ENCODE measurements around the gene TTC16. TPM values are rescaled to one million over a fixed set of nuclear protein-coding genes. Genes with fewer than 3 reads are reported as not detected.

TTC16 gene
- total RNA-seq, 1 experiment from 2014 or later = not detected

GRCh38 chr9:127746959-127747569 lies 31.2 kb downstream of the TTC16 start:
- no peak overlapping the region for H3K4ac ChIP-seq (ENCODE audit: low read depth, low read length)
- no peaks in the 10 kb centered on the region for H3K9me3 Mint-ChIP-seq
- H3K23ac ChIP-seq (ENCODE audit: insufficient read length, low read depth, low read length) = no peak overlapping the region
- no peak overlapping the region for H4K5ac ChIP-seq (ENCODE audit: insufficient read length, low read depth, low read length)
- no peak overlapping the region for H3T11ph ChIP-seq (ENCODE audit: low read length)
- H3K79me2 ChIP-seq (ENCODE audit: insufficient read depth, low read length) = no peaks in the 10 kb centered on the region
- H4K20me1 ChIP-seq (ENCODE audit: control insufficient read depth, insufficient read depth, insufficient read length) = no peaks in the 10 kb centered on the region
- no peaks in the 10 kb centered on the region for H3K27me3 ChIP-seq (ENCODE audit: insufficient read depth, low read length)
- no peak overlapping the region for H4K91ac ChIP-seq (ENCODE audit: insufficient read length, low read depth, low read length)
- H2AK5ac ChIP-seq (ENCODE audit: insufficient read length, low read length) = no peak overlapping the region
- H3K14ac ChIP-seq (ENCODE audit: insufficient read depth, low read length) = no peak overlapping the region
- H3K27ac ChIP-seq (ENCODE audit: insufficient read length, low read depth, low read length) = no peak overlapping the region
- H2AFZ ChIP-seq (ENCODE audit: low read length) = no peak overlapping the region
- H3K4me2 ChIP-seq (ENCODE audit: insufficient read depth, insufficient read length, low read length) = no peak overlapping the region
- no peaks in the 10 kb centered on the region for H3K79me1 ChIP-seq (ENCODE audit: insufficient read depth, low read depth, low read length, poor library complexity, severe bottlenecking)
- peaks cover 4% of the 10 kb centered on the region for H3K23me2 ChIP-seq (ENCODE audit: insufficient read length, low read depth, low read length, poor library complexity, severe bottlenecking)
- H3K27me3 Mint-ChIP-seq (ENCODE audit: low read depth) = peaks cover 7% of the 10 kb centered on the region
- no peak overlapping the region for H2BK120ac ChIP-seq (ENCODE audit: low read depth, low read length, poor library complexity, severe bottlenecking)
- H3K56ac ChIP-seq (ENCODE audit: insufficient read length, low read depth, low read length) = no peak overlapping the region
- H3K4me1 Mint-ChIP-seq = peaks cover 2 to 14% of the 10 kb centered on the region in 2 experiments; a peak in 3 of 4 replicates
- H3K18ac ChIP-seq (ENCODE audit: insufficient read length, low read depth, low read length) = no peak overlapping the region
- H3K27ac Mint-ChIP-seq = no peak overlapping the region
- H3K36me3 Mint-ChIP-seq (ENCODE audit: insufficient read depth in 1 of 3, low read depth in 3 of 3) = peaks cover 0 to 12% (median 0%) of the 10 kb centered on the region in 3 experiments; a peak in 2 of 7 replicates
- no peak overlapping the region for H3K4me3 Mint-ChIP-seq
- no peak overlapping the region for H2BK15ac ChIP-seq (ENCODE audit: low read depth, low read length)
- WGBS (ENCODE audit: extremely low coverage, insufficient read length, low lambda C conversion rate) = no CpG with 5 or more reads among the region's 15 CpGs
- no peak; the same call in 2 of the 3 replicates for TF ChIP-seq CTCF (conservative IDR thresholded peaks at IDR 0.05)
- no peak overlapping the region for H2BK5ac ChIP-seq (ENCODE audit: insufficient read length, low read length)
- no peak overlapping the region for H2BK20ac ChIP-seq (ENCODE audit: low read depth, low read length, poor library complexity, severe bottlenecking)
- H3K4me1 ChIP-seq (ENCODE audit: insufficient read depth, low read length) = no peaks in the 10 kb centered on the region
- DNase-seq = no peak
- H4K8ac ChIP-seq (replicated peaks; ENCODE audit: insufficient read length, low read depth, low read length) = no peak overlapping the region
- H3K9me3 ChIP-seq (ENCODE audit: control insufficient read depth, low read depth, low read length) = no peaks in the 10 kb centered on the region
- H3K9ac ChIP-seq (ENCODE audit: extremely low read depth, insufficient read length, low read length) = no peak overlapping the region
- H2BK12ac ChIP-seq (ENCODE audit: insufficient read length, low read depth, low read length) = no peak overlapping the region
